GM12878 (cell line): ENCODE measurements around the gene FMOD. TPM values are rescaled to one million over a fixed set of nuclear protein-coding genes. Genes with fewer than 3 reads are reported as not detected.

ENCODE experiments used
- ATAC-seq: fragments of 200-7000 bp; cut with Tn5 transposase; 3 replicates; pipeline ENCODE4 v1.9.1; 2020; ENCODE audit warnings: mild to moderate bottlenecking, moderate library complexity
- BruUV-seq: library from RNA; stranded (reverse); fragments of 400-500 nt; replicated peaks from 2 replicates; lab custom pipeline; 2021; lab: Mats Ljungman, UMichigan
- CTCF ChIA-PET: fragments of 300-600 bp; sonication (Branson Sonifier 250); formaldehyde crosslinking; extraction: SDS; loops from one replicate; lab custom pipeline; 2021; ENCODE audit warnings: inconsistent platforms; lab: Yijun Ruan, JAX
- POLR2A ChIA-PET: fragments of 350-600 bp; formaldehyde crosslinking; extraction: SDS; loops from one replicate; lab custom pipeline; 2021; ENCODE audit warnings: inconsistent platforms; lab: Charles Lee
- RAD21 ChIA-PET: fragments of 300-600 bp; sonication (Branson Sonifier 250); formaldehyde crosslinking; loops from one replicate; lab custom pipeline; 2023; ENCODE audit warnings: antibody characterized with exemption; ENCODE audit not compliant: unreplicated experiment; lab: Charles Lee
- SMC1A ChIA-PET: fragments of 300-600 bp; sonication (Branson Sonifier 250); formaldehyde crosslinking; loops from one replicate; lab custom pipeline; 2023; ENCODE audit not compliant: unreplicated experiment, uncharacterized antibody; lab: Charles Lee
- DNase-seq: peaks from one replicate; pipeline ENCODE4 v3.0.0-alpha.2; 2011; ENCODE audit warnings: low read depth, low spot score
- FAIRE-seq: peaks from 3 replicates; lab custom pipeline; 2011; peaks lifted over from hg19 to GRCh38; lab: Jason Lieb, UNC
- H2AFZ ChIP-seq: 2 replicates; pipeline ENCODE4 v1.6.0; 2011; ENCODE audit warnings: low read depth, low read length, control low read depth; ENCODE audit not compliant: control insufficient read depth
- H3K27ac ChIP-seq: 2 replicates; pipeline ENCODE4 v1.5.1; 2011; ENCODE audit warnings: control low read depth; ENCODE audit not compliant: control insufficient read depth, insufficient read depth
- H3K27me3 ChIP-seq, 2 experiments: replicated peaks in 1 of 2; 2 replicates each; pipeline versions ENCODE4 v1.6.0 to v1.6.1; 2011; ENCODE audit warnings: low read length in 1 of 2; ENCODE audit not compliant: control insufficient read depth in 2 of 2, insufficient read depth in 2 of 2
- H3K36me3 ChIP-seq, 2 experiments: 2 replicates each; pipeline ENCODE4 v1.5.1; 2011; ENCODE audit warnings: low read length in 1 of 2; ENCODE audit not compliant: control insufficient read depth in 2 of 2, insufficient read depth in 2 of 2
- H3K4me1 ChIP-seq: 2 replicates; pipeline ENCODE4 v1.6.1; 2011; ENCODE audit warnings: mild to moderate bottlenecking, low read length, moderate library complexity, mixed read lengths; ENCODE audit not compliant: control insufficient read depth, insufficient read depth
- H3K4me2 ChIP-seq: 2 replicates; pipeline ENCODE4 v1.6.0; 2011; ENCODE audit warnings: control low read depth; ENCODE audit not compliant: control insufficient read depth, insufficient read depth
- H3K4me3 ChIP-seq: fragments of 200-600 bp; sonication (generic); 2 replicates; pipeline ENCODE4 v1.5.1; 2016
- H3K79me2 ChIP-seq: 2 replicates; pipeline ENCODE4 v1.6.0; 2011; ENCODE audit warnings: low read length; ENCODE audit not compliant: control insufficient read depth, insufficient read depth
- H3K9ac ChIP-seq: 2 replicates; pipeline ENCODE4 v1.8.0; 2011; ENCODE audit warnings: low read length, control low read depth, mixed read lengths; ENCODE audit not compliant: control insufficient read depth, insufficient read depth
- H3K9me3 ChIP-seq: replicated peaks from 3 replicates; pipeline ENCODE4 v1.5.1; 2011; ENCODE audit warnings: mild to moderate bottlenecking, low read length; ENCODE audit not compliant: control insufficient read depth, insufficient read depth
- H4K20me1 ChIP-seq: 2 replicates; pipeline ENCODE4 v1.6.0; 2011; ENCODE audit not compliant: control insufficient read depth, insufficient read depth
- GABPA ChIP-seq: IDR thresholded peaks from 2 replicates; pipeline ENCODE4 v1.6.1; 2014; ENCODE audit warnings: antibody characterized with exemption, low read depth, mild to moderate bottlenecking, inconsistent platforms
- HCFC1 ChIP-seq: fragments of 150-350 bp; IDR thresholded peaks from 2 replicates; pipeline ENCODE4 v1.6.1; 2014; ENCODE audit warnings: low read length
- MEF2B ChIP-seq: fragments of 450-650 bp; IDR thresholded peaks from 2 replicates; pipeline ENCODE4 v1.6.1; 2018; ENCODE audit warnings: mild to moderate bottlenecking, moderate library complexity; ENCODE audit not compliant: partially characterized antibody, poor library complexity, severe bottlenecking
- PML ChIP-seq: IDR thresholded peaks from 2 replicates; pipeline ENCODE4 v1.6.1; 2012; ENCODE audit warnings: low read length, inconsistent platforms
- POLR2AphosphoS2 ChIP-seq: IDR thresholded peaks from 2 replicates; pipeline ENCODE4 v1.6.1; 2011; ENCODE audit warnings: low read depth, mild to moderate bottlenecking, low read length, improper control_type of control experiment, moderate library complexity
- RAD51 ChIP-seq: fragments of 450-650 bp; IDR thresholded peaks from 2 replicates; pipeline ENCODE4 v1.6.1; 2016; ENCODE audit warnings: moderate library complexity, mild to moderate bottlenecking, inconsistent platforms
- SREBF2 ChIP-seq: IDR thresholded peaks from 2 replicates; pipeline ENCODE4 v1.6.1; 2012; ENCODE audit warnings: mild to moderate bottlenecking, low read length
- WGBS: methylation state at CpG from one replicate; pipeline ENCODE4 v1.1.6; 2016; ENCODE audit warnings: low lambda C conversion rate; ENCODE audit not compliant: insufficient replicate concordance, insufficient coverage; ENCODE audit errors: missing lambda C conversion rate; 5-methylcytosine and 5-hydroxymethylcytosine counted together
- in situ Hi-C: fragments of 300-500 bp; cut with MboI; formaldehyde crosslinking; loops from 9 replicates; pipeline ENCODE4 v1.14.3; 2018; ENCODE audit warnings: mixed read lengths
- intact Hi-C: fragments of 100-400 bp; cut with micrococcal nuclease; formaldehyde crosslinking; loops from one replicate; pipeline ENCODE4 v1.14.2; 2022; ENCODE audit not compliant: unreplicated experiment
- polyA plus RNA-seq, 11 experiments: library from polyadenylated mRNA; depleted of rRNA in 4 of 11; unstranded in 6 of 11; stranded (reverse) in 5 of 11; fragments of >200 nt; fragmentation: Nextera tagmentation in 4 of 11; fragmentation: Illumina TruSeq in 1 of 11; extraction: Ambion mirVana in 4 of 11; extraction: Trizol in 1 of 11; gene quantifications; 1 replicate in 1 of 11; 2 replicates in 10 of 11; pipeline versions ENCODE4 v1.2.1 to v1.2.3, GENCODE V29; 2011 to 2016; ENCODE audit warnings: inconsistent platforms in 2 of 11, missing spikeins in 2 of 11, low read depth in 1 of 11
- total RNA-seq, 4 experiments: library from RNA; depleted of rRNA in 3 of 4; stranded (reverse); fragments of >200 nt in 3 of 4; fragmentation: Illumina TruSeq in 1 of 4; extraction: Trizol in 1 of 4; gene quantifications; 2 replicates each; pipeline versions ENCODE4 v1.2.1 to v1.2.3, GENCODE V29; 2013 to 2021
- TF ChIP-seq, protein P1 (sequence below): fragments of 450-650 bp; IDR thresholded peaks from 2 replicates; pipeline ENCODE4 v1.6.1; 2014; ENCODE audit warnings: mild to moderate bottlenecking
- TF ChIP-seq, protein P2 (sequence below): fragments of 450-650 bp; formaldehyde crosslinking; IDR thresholded peaks from 2 replicates; pipeline ENCODE4 v1.4.0; 2022; ENCODE audit warnings: mild to moderate bottlenecking, moderate library complexity

The FMOD gene
- total and polyA plus RNA-seq, 10 of the 15 experiments (the other 5 are each of a cell fraction or from before 2014, with no cell fraction given), result 0.03 to 0.26 (median 0.11) TPM; not detected in 7

- Histone ChIP-seq H3K9ac (no peak overlapping the region), H3K27ac (no peak overlapping the region), H2AFZ (no peak overlapping the region), H3K79me2 (no peaks in the 10 kb centered on the region), H3K36me3 (no peaks in the 10 kb centered on the region), H3K4me3 (no peak overlapping the region), H3K9me3 (peaks cover 8% of the 10 kb centered on the region; the same call in 2 of the 3 replicates), H3K4me2 (no peak overlapping the region), H4K20me1 (no peaks in the 10 kb centered on the region), H3K27me3 (peaks cover 0 to 4% of the 10 kb centered on the region in 2 experiments; a peak in 1 of 4 replicates), H3K4me1 (no peaks in the 10 kb centered on the region)
- no peak for DNase-seq
- ChIA-PET SMC1A (interaction anchor here (0.8 to 1.0 kb wide), 2 partner anchors 29 to 100 kb away, joined by 3 to 4 read pairs; no protein-coding TSS in a partner anchor), POLR2A (interaction anchor here (1.0 kb wide), 1 partner anchor 10 kb away, joined by 4 read pairs; no protein-coding TSS in a partner anchor), RAD21 (interaction anchor here (1.1 to 1.2 kb wide), 3 partner anchors 72 to 134 kb away, joined by 3 to 5 read pairs (median 5); no protein-coding TSS in a partner anchor), CTCF (interaction anchor here (0.6 to 15.0 kb wide), 6 partner anchors 10 to 1393 kb away, joined by 3 to 184 read pairs (median 4); no protein-coding TSS in a partner anchor)
- no peak for FAIRE-seq
- no TSS peak for BruUV-seq
- intact Hi-C loops, result no loop called here
- 30% methylated on average over 8 of the region's 8 CpGs for WGBS
- in situ Hi-C loops, result no loop called here
- TF ChIP-seq PML, result no peak
- no peak for TF ChIP-seq HCFC1
- no peak for TF ChIP-seq RAD51
- no peak for TF ChIP-seq GABPA
- TF ChIP-seq MEF2B, result no peak
- TF ChIP-seq POLR2AphosphoS2, result no peak
- TF ChIP-seq, protein P1, sequence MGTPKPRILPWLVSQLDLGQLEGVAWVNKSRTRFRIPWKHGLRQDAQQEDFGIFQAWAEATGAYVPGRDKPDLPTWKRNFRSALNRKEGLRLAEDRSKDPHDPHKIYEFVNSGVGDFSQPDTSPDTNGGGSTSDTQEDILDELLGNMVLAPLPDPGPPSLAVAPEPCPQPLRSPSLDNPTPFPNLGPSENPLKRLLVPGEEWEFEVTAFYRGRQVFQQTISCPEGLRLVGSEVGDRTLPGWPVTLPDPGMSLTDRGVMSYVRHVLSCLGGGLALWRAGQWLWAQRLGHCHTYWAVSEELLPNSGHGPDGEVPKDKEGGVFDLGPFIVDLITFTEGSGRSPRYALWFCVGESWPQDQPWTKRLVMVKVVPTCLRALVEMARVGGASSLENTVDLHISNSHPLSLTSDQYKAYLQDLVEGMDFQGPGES, result no peak
- TF ChIP-seq, protein P2, sequence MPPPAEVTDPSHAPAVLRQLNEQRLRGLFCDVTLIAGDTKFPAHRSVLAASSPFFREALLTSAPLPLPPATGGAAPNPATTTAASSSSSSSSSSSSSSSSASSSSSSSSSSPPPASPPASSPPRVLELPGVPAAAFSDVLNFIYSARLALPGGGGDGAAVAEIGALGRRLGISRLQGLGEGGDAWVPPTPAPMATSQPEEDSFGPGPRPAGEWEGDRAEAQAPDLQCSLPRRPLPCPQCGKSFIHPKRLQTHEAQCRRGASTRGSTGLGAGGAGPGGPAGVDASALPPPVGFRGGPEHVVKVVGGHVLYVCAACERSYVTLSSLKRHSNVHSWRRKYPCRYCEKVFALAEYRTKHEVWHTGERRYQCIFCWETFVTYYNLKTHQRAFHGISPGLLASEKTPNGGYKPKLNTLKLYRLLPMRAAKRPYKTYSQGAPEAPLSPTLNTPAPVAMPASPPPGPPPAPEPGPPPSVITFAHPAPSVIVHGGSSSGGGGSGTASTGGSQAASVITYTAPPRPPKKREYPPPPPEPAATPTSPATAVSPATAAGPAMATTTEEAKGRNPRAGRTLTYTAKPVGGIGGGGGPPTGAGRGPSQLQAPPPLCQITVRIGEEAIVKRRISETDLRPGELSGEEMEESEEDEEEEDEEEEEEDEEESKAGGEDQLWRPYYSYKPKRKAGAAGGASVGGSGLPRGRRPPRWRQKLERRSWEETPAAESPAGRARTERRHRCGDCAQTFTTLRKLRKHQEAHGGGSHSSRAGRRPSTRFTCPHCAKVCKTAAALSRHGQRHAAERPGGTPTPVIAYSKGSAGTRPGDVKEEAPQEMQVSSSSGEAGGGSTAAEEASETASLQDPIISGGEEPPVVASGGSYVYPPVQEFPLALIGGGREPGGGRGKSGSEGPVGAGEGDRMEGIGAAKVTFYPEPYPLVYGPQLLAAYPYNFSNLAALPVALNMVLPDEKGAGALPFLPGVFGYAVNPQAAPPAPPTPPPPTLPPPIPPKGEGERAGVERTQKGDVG (CRISPR knock-in tag), result no peak
- TF ChIP-seq SREBF2, result no peak
- ATAC-seq, result no peak
Measured at GRCh38 chr1:203353486-203353885, 2.6 kb upstream of the FMOD start.
